ENCODE measurements around the gene PEAK1.
A peak's percentile ranks its signal among the peaks of the same experiment; 100 is the strongest.

PEAK1 gene

GRCh38 chr15:77112838-77113504 lies 306.9 kb downstream of the PEAK1 start:
- H3K4me1 ChIP-seq (ENCODE audit: control insufficient read depth, insufficient read depth, low read depth, low read length) = no peaks in the 10 kb centered on the region
- H2AK5ac ChIP-seq (ENCODE audit: low read length, severe bottlenecking) = no peak overlapping the region
- H3K36me3 ChIP-seq (ENCODE audit: control insufficient read depth in 1 of 2, insufficient read depth in 2 of 2, low read depth in 1 of 2, low read length in 2 of 2) = peaks cover 16 to 51% of the 10 kb centered on the region in 2 experiments
- H4K91ac ChIP-seq (ENCODE audit: low read length) = no peak overlapping the region
- no peak overlapping the region for H3K14ac ChIP-seq (ENCODE audit: low read length in 2 of 2)
- H3K4ac ChIP-seq (ENCODE audit: low read depth in 1 of 2, low read length in 2 of 2) = no peak overlapping the region
- H3K79me1 ChIP-seq (replicated peaks; ENCODE audit: low read length, poor library complexity, severe bottlenecking) = peaks cover 3% of the 10 kb centered on the region
- no peak overlapping the region for H3K4me2 ChIP-seq (ENCODE audit: low read length, poor library complexity, severe bottlenecking)
- H3K9ac ChIP-seq (ENCODE audit: low read length) = peak overlapping the region; percentile 5
- H3K4me3 ChIP-seq (ENCODE audit: insufficient read depth in 1 of 2, low read depth in 1 of 2, low read length in 2 of 2) = no peak overlapping the region
- H3K23ac ChIP-seq (ENCODE audit: low read length in 2 of 2) = no peak overlapping the region
- no peaks in the 10 kb centered on the region for H3K27me3 ChIP-seq (ENCODE audit: control insufficient read depth in 1 of 2, insufficient read depth in 1 of 2, low read length in 2 of 2)
- DNase-seq = no peak
- no peak overlapping the region for H2BK15ac ChIP-seq (ENCODE audit: low read depth, poor library complexity, severe bottlenecking)
- peak overlapping the region in 1 of 2 experiments; percentile 4 for H2BK12ac ChIP-seq (ENCODE audit: low read length in 2 of 2)
- no peak overlapping the region for H2AFZ ChIP-seq (ENCODE audit: low read depth, low read length)
- H3K9me3 ChIP-seq (ENCODE audit: control insufficient read depth, low read length) = no peaks in the 10 kb centered on the region
- 62% methylated on average over 2 of the region's 2 CpGs for WGBS
- no peak overlapping the region for H3K27ac ChIP-seq (ENCODE audit: low read length, poor library complexity, severe bottlenecking)
- H2BK5ac ChIP-seq (ENCODE audit: low read depth, low read length, poor library complexity, severe bottlenecking) = no peak overlapping the region
- no peak overlapping the region for H2BK120ac ChIP-seq (ENCODE audit: low read depth, low read length)
- no peak overlapping the region for H3K18ac ChIP-seq (ENCODE audit: low read depth in 1 of 2, low read length in 2 of 2)
- no peak overlapping the region for H4K8ac ChIP-seq (ENCODE audit: low read length)

- Histone ChIP-seq H3K14ac (ENCODE audit: low read length in 2 of 2) (no peak overlapping the region), H3K27me3 (ENCODE audit: control insufficient read depth in 1 of 2, insufficient read depth in 1 of 2, low read length in 2 of 2) (no peaks in the 10 kb centered on the region), H2BK5ac (ENCODE audit: low read depth, low read length, poor library complexity, severe bottlenecking) (no peak overlapping the region), H3K9ac (ENCODE audit: low read length) (no peak overlapping the region), H3K79me1 (replicated peaks; ENCODE audit: low read length, poor library complexity, severe bottlenecking) (peaks cover 1% of the 10 kb centered on the region), H3K4me2 (ENCODE audit: low read length, poor library complexity, severe bottlenecking) (no peak overlapping the region), H3K36me3 (ENCODE audit: control insufficient read depth in 1 of 2, insufficient read depth in 2 of 2, low read depth in 1 of 2, low read length in 2 of 2) (peaks cover 16 to 51% of the 10 kb centered on the region in 2 experiments), H3K9me3 (ENCODE audit: control insufficient read depth, low read length) (no peaks in the 10 kb centered on the region), H2AFZ (ENCODE audit: low read depth, low read length) (no peak overlapping the region), H3K27ac (ENCODE audit: low read length, poor library complexity, severe bottlenecking) (no peak overlapping the region), H2AK5ac (ENCODE audit: low read length, severe bottlenecking) (no peak overlapping the region), H3K18ac (ENCODE audit: low read depth in 1 of 2, low read length in 2 of 2) (no peak overlapping the region), H4K8ac (ENCODE audit: low read length) (no peak overlapping the region), H3K4ac (ENCODE audit: low read depth in 1 of 2, low read length in 2 of 2) (no peak overlapping the region), H3K23ac (ENCODE audit: low read length in 2 of 2) (no peak overlapping the region), H3K4me3 (ENCODE audit: insufficient read depth in 1 of 2, low read depth in 1 of 2, low read length in 2 of 2) (no peak overlapping the region), H3K4me1 (ENCODE audit: control insufficient read depth, insufficient read depth, low read depth, low read length) (peaks cover 1% of the 10 kb centered on the region), H2BK12ac (ENCODE audit: low read length in 2 of 2) (no peak overlapping the region), H4K91ac (ENCODE audit: low read length) (no peak overlapping the region), H2BK120ac (ENCODE audit: low read depth, low read length) (no peak overlapping the region), H2BK15ac (ENCODE audit: low read depth, poor library complexity, severe bottlenecking) (no peak overlapping the region)
- WGBS = 94% methylated on average over 3 of the region's 3 CpGs
- no peak for DNase-seq
Measured at GRCh38 chr15:77111789-77112188, 308.1 kb downstream of the PEAK1 start.

GRCh38 chr15:77107531-77108355 lies 312.2 kb downstream of the PEAK1 start:
- Histone ChIP-seq H3K79me1 (replicated peaks; ENCODE audit: low read length, poor library complexity, severe bottlenecking) (peaks cover 1% of the 10 kb centered on the region), H3K4me1 (ENCODE audit: control insufficient read depth, insufficient read depth, low read depth, low read length) (peaks cover 1% of the 10 kb centered on the region), H3K27ac (ENCODE audit: low read length, poor library complexity, severe bottlenecking) (no peak overlapping the region), H3K18ac (ENCODE audit: low read depth in 1 of 2, low read length in 2 of 2) (peak overlapping the region in 1 of 2 experiments; percentile 30), H4K91ac (ENCODE audit: low read length) (no peak overlapping the region), H2BK15ac (ENCODE audit: low read depth, poor library complexity, severe bottlenecking) (no peak overlapping the region), H2AFZ (ENCODE audit: low read depth, low read length) (no peak overlapping the region), H2BK120ac (ENCODE audit: low read depth, low read length) (no peak overlapping the region), H3K14ac (ENCODE audit: low read length in 2 of 2) (no peak overlapping the region), H3K4ac (ENCODE audit: low read depth in 1 of 2, low read length in 2 of 2) (no peak overlapping the region), H2AK5ac (ENCODE audit: low read length, severe bottlenecking) (no peak overlapping the region), H2BK5ac (ENCODE audit: low read depth, low read length, poor library complexity, severe bottlenecking) (no peak overlapping the region), H3K4me2 (ENCODE audit: low read length, poor library complexity, severe bottlenecking) (no peak overlapping the region), H4K8ac (ENCODE audit: low read length) (no peak overlapping the region), H3K23ac (ENCODE audit: low read length in 2 of 2) (no peak overlapping the region), H3K36me3 (ENCODE audit: control insufficient read depth in 1 of 2, insufficient read depth in 2 of 2, low read depth in 1 of 2, low read length in 2 of 2) (peaks cover 3 to 30% of the 10 kb centered on the region in 2 experiments), H3K9me3 (ENCODE audit: control insufficient read depth, low read length) (no peaks in the 10 kb centered on the region), H3K9ac (ENCODE audit: low read length) (peak overlapping the region; percentile 56), H3K27me3 (ENCODE audit: control insufficient read depth in 1 of 2, insufficient read depth in 1 of 2, low read length in 2 of 2) (no peaks in the 10 kb centered on the region), H2BK12ac (ENCODE audit: low read length in 2 of 2) (peak overlapping the region in 1 of 2 experiments; percentile 18), H3K4me3 (ENCODE audit: insufficient read depth in 1 of 2, low read depth in 1 of 2, low read length in 2 of 2) (no peak overlapping the region)
- 52% methylated on average over 7 of the region's 9 CpGs for WGBS
- DNase-seq = peak; percentile 56

GRCh38 chr15:77107068-77107467 lies 312.8 kb downstream of the PEAK1 start:
- Histone ChIP-seq H3K4me2 (ENCODE audit: low read length, poor library complexity, severe bottlenecking) (no peak overlapping the region), H2BK12ac (ENCODE audit: low read length in 2 of 2) (peak overlapping the region in 1 of 2 experiments; percentile 18), H3K4me1 (ENCODE audit: control insufficient read depth, insufficient read depth, low read depth, low read length) (peaks cover 1% of the 10 kb centered on the region), H3K18ac (ENCODE audit: low read depth in 1 of 2, low read length in 2 of 2) (peak overlapping the region in 1 of 2 experiments; percentile 30), H3K36me3 (ENCODE audit: control insufficient read depth in 1 of 2, insufficient read depth in 2 of 2, low read depth in 1 of 2, low read length in 2 of 2) (peaks cover 3 to 25% of the 10 kb centered on the region in 2 experiments), H4K91ac (ENCODE audit: low read length) (no peak overlapping the region), H3K9ac (ENCODE audit: low read length) (peak overlapping the region; percentile 56), H3K23ac (ENCODE audit: low read length in 2 of 2) (no peak overlapping the region), H2BK120ac (ENCODE audit: low read depth, low read length) (no peak overlapping the region), H3K79me1 (replicated peaks; ENCODE audit: low read length, poor library complexity, severe bottlenecking) (no peaks in the 10 kb centered on the region), H3K4me3 (ENCODE audit: insufficient read depth in 1 of 2, low read depth in 1 of 2, low read length in 2 of 2) (no peak overlapping the region), H3K27ac (ENCODE audit: low read length, poor library complexity, severe bottlenecking) (no peak overlapping the region), H3K14ac (ENCODE audit: low read length in 2 of 2) (no peak overlapping the region), H2BK5ac (ENCODE audit: low read depth, low read length, poor library complexity, severe bottlenecking) (no peak overlapping the region), H2AK5ac (ENCODE audit: low read length, severe bottlenecking) (no peak overlapping the region), H3K9me3 (ENCODE audit: control insufficient read depth, low read length) (no peaks in the 10 kb centered on the region), H2AFZ (ENCODE audit: low read depth, low read length) (no peak overlapping the region), H4K8ac (ENCODE audit: low read length) (no peak overlapping the region), H2BK15ac (ENCODE audit: low read depth, poor library complexity, severe bottlenecking) (no peak overlapping the region), H3K27me3 (ENCODE audit: control insufficient read depth in 1 of 2, insufficient read depth in 1 of 2, low read length in 2 of 2) (no peaks in the 10 kb centered on the region), H3K4ac (ENCODE audit: low read depth in 1 of 2, low read length in 2 of 2) (no peak overlapping the region)
- DNase-seq = peak; percentile 22
- 54% methylated on average over 2 of the region's 2 CpGs for WGBS

All from mesenchymal stem cell (in vitro differentiated cells and primary cell).